GM19452 (cell line): Measurements from ENCODE around the gene GPATCH3.
A peak's percentile ranks its signal among the peaks of the same experiment; 100 is the strongest.
"Not testable (repeated sequence)": the region's sequence is repeated elsewhere in the genome, so short reads cannot be mapped to it uniquely, and the experiment has no call there.

ENCODE experiments used
- ATAC-seq: cut with Tn5 transposase; IDR thresholded peaks from one replicate; pipeline ENCODE4 v1.9.1; 2021; ENCODE audit not compliant: unreplicated experiment

Gene GPATCH3

GRCh38 chr1:26913754-26914619 is 13.7 kb upstream of the GPATCH3 start, which contains the start of gene NR0B2:
Gene NR0B2 (minus strand): TSS chr1:26913975. CDS start chr1:26913940, 35 bp downstream.
- ATAC-seq: no peak

GRCh38 chr1:26913389-26913753 is 13.1 kb upstream of the GPATCH3 start:
- no peak for ATAC-seq

- no peak for ATAC-seq
Measured at GRCh38 chr1:26912147-26912490, 11.9 kb upstream of the GPATCH3 start.

GRCh38 chr1:26911399-26912146 is 11.3 kb upstream of the GPATCH3 start:
- ATAC-seq: no peak

- ATAC-seq: no peak
Measured at GRCh38 chr1:26910343-26911160, 10.3 kb upstream of the GPATCH3 start.

GRCh38 chr1:26909951-26910342 is 9.7 kb upstream of the GPATCH3 start:
- ATAC-seq: no peak

GRCh38 chr1:26907071-26907917 is 7.0 kb upstream of the GPATCH3 start:
- ATAC-seq: no peak

- ATAC-seq: no peak
Measured at GRCh38 chr1:26900815-26901511, 696 bp upstream of the GPATCH3 start.

- ATAC-seq: no peak
Measured at GRCh38 chr1:26897351-26897750, 2.9 kb downstream of the GPATCH3 start.

- no peak for ATAC-seq
Measured at GRCh38 chr1:26894263-26894662, 6.0 kb downstream of the GPATCH3 start.

GRCh38 chr1:26890467-26890796 is 9.8 kb downstream of the GPATCH3 start:
- no peak for ATAC-seq

- ATAC-seq: peak; percentile 85
Measured at GRCh38 chr1:26889551-26890466, 10.5 kb downstream of the GPATCH3 start, which contains the start of gene GPN2. Gene GPN2 (minus strand): TSS chr1:26890283. CDS start chr1:26890096, 187 bp downstream.

GRCh38 chr1:26888231-26888630 is 12.0 kb downstream of the GPATCH3 start:
- no peak for ATAC-seq

- no peak for ATAC-seq
Measured at GRCh38 chr1:26887125-26887524, 13.1 kb downstream of the GPATCH3 start.

GRCh38 chr1:26882696-26883463 is 17.4 kb downstream of the GPATCH3 start:
- ATAC-seq: no peak

- ATAC-seq: not testable (repeated sequence)
Measured at GRCh38 chr1:26881611-26882010, 18.7 kb downstream of the GPATCH3 start.

- no peak for ATAC-seq
Measured at GRCh38 chr1:26879793-26880192, 20.5 kb downstream of the GPATCH3 start.

- no peak for ATAC-seq
Measured at GRCh38 chr1:26877326-26877725, 22.9 kb downstream of the GPATCH3 start.
